Prostate gland (tissue), 2 donors: ENCODE measurements around the gene LARP7. TPM values are rescaled to one million over a fixed set of nuclear protein-coding genes. Genes with fewer than 3 reads are reported as not detected.
A peak's percentile ranks its signal among the peaks of the same experiment; 100 is the strongest.
"Not testable (repeated sequence)": the region's sequence is repeated elsewhere in the genome, so short reads cannot be mapped to it uniquely, and the experiment has no call there.

ENCODE experiments used
- DNase-seq: peaks from one replicate; pipeline ENCODE4 v3.0.0-alpha.2; 2019; ENCODE audit warnings: low spot score
- H3K27ac ChIP-seq, 2 donors: fragments of 200-600 bp; sonication (generic); 2 replicates each; pipeline ENCODE4 v1.5.1; 2017 to 2019
- H3K27me3 ChIP-seq: fragments of 200-600 bp; sonication (generic); replicated peaks from 2 replicates; pipeline ENCODE4 v1.5.1; 2019; ENCODE audit not compliant: insufficient read depth
- H3K36me3 ChIP-seq, 2 donors: fragments of 200-600 bp; sonication (generic); 1 replicate in 1 of 2; 2 replicates in 1 of 2; pipeline versions ENCODE4 v1.5.1 to v1.8.1; 2017 to 2019
- H3K4me1 ChIP-seq: fragments of 200-600 bp; sonication (generic); replicated peaks from 2 replicates; pipeline ENCODE4 v1.5.1; 2019
- H3K4me3 ChIP-seq, 2 donors: fragments of 200-600 bp; sonication (generic); 2 replicates each; pipeline ENCODE4 v1.5.1; 2017 to 2019
- H3K9me3 ChIP-seq: fragments of 200-600 bp; sonication (generic); 2 replicates; pipeline ENCODE4 v1.5.1; 2017
- CTCF ChIP-seq, 4 experiments: fragments of 200-600 bp in 2 of 4; fragments of 450-650 bp in 2 of 4; sonication (generic) in 2 of 4; IDR thresholded peaks; 1 replicate in 3 of 4; 2 replicates in 1 of 4; pipeline ENCODE4 v1.5.1; 2016 to 2019; ENCODE audit warnings: antibody characterized with exemption in 4 of 4, mild to moderate bottlenecking in 2 of 4, moderate library complexity in 2 of 4
- POLR2A ChIP-seq: fragments of 450-650 bp; IDR thresholded peaks from one replicate; pipeline ENCODE4 v1.6.1; 2016; ENCODE audit warnings: antibody characterized with exemption, mild to moderate bottlenecking
- POLR2AphosphoS5 ChIP-seq: sonication (generic); formaldehyde crosslinking; IDR thresholded peaks from one replicate; pipeline ENCODE4 v1.6.1; 2017; ENCODE audit warnings: antibody characterized with exemption
- WGBS: methylation state at CpG from one replicate; pipeline ENCODE4 v1.1.5; 2018; 5-methylcytosine and 5-hydroxymethylcytosine counted together
- intact Hi-C: fragments of 100-400 bp; cut with DNase I; formaldehyde crosslinking; loops from one replicate; pipeline ENCODE4 v1.14.2; 2022
- total RNA-seq, 2 donors: library from RNA; depleted of rRNA; stranded (reverse); fragments of >200 nt; gene quantifications; one replicate each; pipeline ENCODE4 v1.1.0, GENCODE V29; 2016

The LARP7 gene
- total RNA-seq, 2 donors from 2014 or later: 26.6 to 35.4 TPM

DNA sequence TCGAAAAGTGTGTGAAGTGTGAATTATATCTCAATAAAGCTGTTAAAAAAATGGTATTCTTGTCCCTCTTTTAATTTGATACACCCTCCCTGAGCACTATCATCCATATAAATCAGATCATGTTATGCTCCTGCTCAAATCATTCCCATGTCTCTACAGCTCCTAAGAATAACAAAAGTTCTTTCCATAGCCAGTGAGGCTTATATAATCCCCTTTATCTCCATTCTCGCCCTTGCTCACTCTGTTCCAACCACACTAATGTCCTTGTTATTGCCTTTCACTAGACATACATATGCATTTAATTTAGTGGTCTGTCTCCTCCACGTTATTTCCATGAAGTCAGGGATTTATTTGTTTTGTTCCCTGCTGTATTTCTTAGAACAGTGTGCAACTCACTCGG, 10.7 kb upstream of the LARP7 start:
- WGBS: 86% methylated on average over 4 of the region's 4 CpGs

DNA sequence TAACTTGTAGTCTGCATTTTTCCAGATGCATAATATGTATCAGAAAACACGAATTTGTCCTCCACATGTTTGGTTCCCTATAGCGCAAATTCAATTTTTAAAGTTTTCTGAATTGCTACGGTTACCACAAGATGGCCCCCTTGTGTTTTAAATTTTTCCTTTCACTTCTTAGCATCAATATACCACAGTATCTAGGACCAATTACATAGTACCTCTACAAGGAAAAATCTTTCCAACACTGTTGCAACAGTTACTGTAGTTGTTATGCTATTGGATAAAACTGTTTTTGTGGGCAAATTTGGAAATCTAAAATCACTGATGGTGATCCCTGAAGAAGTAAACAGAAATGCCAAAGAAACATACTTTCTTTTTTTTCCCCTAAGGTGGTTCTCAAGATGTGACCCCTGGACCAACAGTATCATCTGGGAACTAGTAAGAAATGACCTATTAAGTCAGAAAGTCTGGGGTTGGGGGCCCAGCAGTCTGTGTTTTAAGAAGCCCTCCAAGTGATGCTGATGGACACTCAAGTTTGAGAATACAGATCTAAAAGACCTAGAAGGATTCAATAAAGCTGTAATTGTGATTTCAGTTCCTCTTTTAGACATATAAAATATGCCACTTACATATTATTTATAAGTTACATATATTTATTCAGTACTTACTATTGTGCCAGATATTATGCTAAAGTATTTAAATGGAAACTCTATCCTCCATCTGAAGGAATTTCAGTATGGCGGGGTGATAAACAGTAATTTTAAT, 3.3 kb upstream of the LARP7 start:
- intact Hi-C loops: loop anchor here (5.0 kb wide), 1 partner anchor 134 kb away; no protein-coding TSS in a partner anchor
- 35% methylated on average over 4 of the region's 4 CpGs for WGBS
- no peak for TF ChIP-seq POLR2AphosphoS5
- TF ChIP-seq CTCF (IDR thresholded peaks at IDR 0.05): peak in 3 of 4 experiments; percentile 39 to 43 (median 40)
- TF ChIP-seq POLR2A: no peak
- Histone ChIP-seq H3K4me3 (no peak overlapping the region), H3K36me3 (no peaks in the 10 kb centered on the region), H3K27ac (no peak overlapping the region), H3K27me3 (no peaks in the 10 kb centered on the region), H3K4me1 (peaks cover 7% of the 10 kb centered on the region), H3K9me3 (no peaks in the 10 kb centered on the region)
- DNase-seq: no peak

More for the DNA sequence above, 10.7 kb upstream of the LARP7 start:
- Histone ChIP-seq H3K4me1 (no peaks in the 10 kb centered on the region), H3K27me3 (no peaks in the 10 kb centered on the region), H3K9me3 (no peaks in the 10 kb centered on the region), H3K36me3 (no peaks in the 10 kb centered on the region), H3K4me3 (no peak overlapping the region), H3K27ac (no peak overlapping the region)
- TF ChIP-seq POLR2A (no peak), CTCF (IDR thresholded peaks at IDR 0.05) (no peak), POLR2AphosphoS5 (no peak)
- no peak for DNase-seq
- intact Hi-C loops: no loop called here

DNA sequence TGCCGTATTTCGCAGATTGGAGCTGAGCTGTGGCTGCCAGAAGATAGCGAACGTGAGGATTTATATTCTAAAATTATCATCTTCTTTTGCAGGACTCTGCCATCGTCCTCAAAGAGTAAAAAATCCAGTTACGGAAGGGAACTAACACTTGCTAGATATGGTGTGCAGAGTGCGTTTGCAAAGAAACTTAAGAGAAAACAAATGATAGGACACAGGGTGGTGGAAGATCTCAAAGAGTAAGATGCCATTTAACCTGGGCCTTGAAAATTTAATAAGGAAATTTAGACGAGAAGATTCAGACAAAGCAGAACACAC, 566 bp downstream of the LARP7 start:
- under 1% methylated on average over 8 of the region's 8 CpGs for WGBS

GRCh38 chr4:112642526-112642925, 5.6 kb downstream of the LARP7 start:
- Histone ChIP-seq H3K9me3 (no peaks in the 10 kb centered on the region), H3K27ac (no peak overlapping the region), H3K36me3 (peaks cover 0 to 5% of the 10 kb centered on the region in 2 donors), H3K27me3 (no peaks in the 10 kb centered on the region), H3K4me3 (no peak overlapping the region), H3K4me1 (peaks cover 7% of the 10 kb centered on the region)
- intact Hi-C loops: no loop called here
- 81% methylated on average over 2 of the region's 2 CpGs for WGBS
- TF ChIP-seq POLR2AphosphoS5 (no peak), CTCF (IDR thresholded peaks at IDR 0.05) (no peak), POLR2A (no peak)
- no peak for DNase-seq

More for the DNA sequence above, 566 bp downstream of the LARP7 start:
- no peak for DNase-seq
- intact Hi-C loops: loop anchor here (5.0 kb wide), 3 partner anchors 290 to 405 kb away; partner anchors contain the start of gene AP1AR
- Histone ChIP-seq H3K4me1 (peaks cover 7% of the 10 kb centered on the region), H3K4me3 (peak overlapping the region; percentile 43 to 72), H3K27ac (peak overlapping the region; percentile 94 to 98), H3K36me3 (no peaks in the 10 kb centered on the region), H3K27me3 (no peaks in the 10 kb centered on the region), H3K9me3 (no peaks in the 10 kb centered on the region)
- no peak for TF ChIP-seq POLR2AphosphoS5

DNA sequence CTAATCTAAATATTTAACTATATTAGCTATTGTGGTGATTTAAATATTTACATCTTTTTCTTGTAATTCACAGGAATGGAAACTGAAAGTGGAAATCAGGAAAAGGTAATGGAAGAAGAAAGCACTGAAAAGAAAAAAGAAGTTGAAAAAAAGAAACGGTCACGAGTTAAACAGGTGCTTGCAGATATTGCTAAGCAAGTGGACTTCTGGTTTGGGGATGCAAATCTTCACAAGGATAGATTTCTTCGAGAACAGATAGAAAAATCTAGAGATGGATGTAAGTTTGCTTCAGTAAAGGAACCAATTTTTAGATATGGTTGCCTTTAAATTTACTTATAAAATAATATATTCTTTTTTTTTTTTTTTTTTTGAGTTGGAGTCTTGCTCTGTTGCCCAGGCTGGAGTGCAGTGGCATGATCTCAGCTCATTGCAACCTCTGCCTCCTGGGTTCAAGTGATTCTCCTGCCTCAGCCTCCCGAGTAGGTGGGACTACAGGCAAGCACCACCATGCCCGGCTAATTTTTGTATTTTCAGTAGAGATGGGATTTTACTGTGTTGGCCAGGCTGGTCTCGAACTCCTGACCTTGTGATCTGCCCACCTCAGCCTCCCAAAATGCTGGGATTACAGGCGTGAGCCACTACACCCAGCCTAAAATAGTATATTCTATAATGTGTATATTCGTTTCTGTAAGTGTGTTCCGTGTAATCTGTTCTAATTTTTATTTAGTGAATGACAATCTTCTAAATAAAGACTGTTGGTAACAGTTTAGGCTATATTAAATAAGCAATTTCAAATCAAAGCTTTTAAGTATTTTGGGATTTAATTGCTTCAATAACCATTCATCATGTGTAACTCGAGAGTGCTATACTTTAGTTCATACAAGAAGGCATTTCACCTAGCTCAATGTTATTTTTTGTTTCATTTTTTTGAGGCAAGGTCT, 7.9 kb downstream of the LARP7 start:
- H3K27ac ChIP-seq, H3K4me1 ChIP-seq, H3K4me3 ChIP-seq, intact Hi-C loops, H3K36me3 ChIP-seq, H3K9me3 ChIP-seq, DNase-seq, H3K27me3 ChIP-seq: not testable (repeated sequence)
- 87% methylated on average over 10 of the region's 10 CpGs for whole genome bisulfite sequencing
